GM18499 (cell line): ENCODE data around the gene UQCRC1.
"Not testable (repeated sequence)": the region's sequence is repeated elsewhere in the genome, so short reads cannot be mapped to it uniquely, and the experiment has no call there.

ENCODE experiments used
- ATAC-seq: cut with Tn5 transposase; IDR thresholded peaks from one replicate; pipeline ENCODE4 v1.9.1; 2021; ENCODE audit warnings: moderate number of reproducible peaks; ENCODE audit not compliant: insufficient read depth, unreplicated experiment

Gene UQCRC1

DNA sequence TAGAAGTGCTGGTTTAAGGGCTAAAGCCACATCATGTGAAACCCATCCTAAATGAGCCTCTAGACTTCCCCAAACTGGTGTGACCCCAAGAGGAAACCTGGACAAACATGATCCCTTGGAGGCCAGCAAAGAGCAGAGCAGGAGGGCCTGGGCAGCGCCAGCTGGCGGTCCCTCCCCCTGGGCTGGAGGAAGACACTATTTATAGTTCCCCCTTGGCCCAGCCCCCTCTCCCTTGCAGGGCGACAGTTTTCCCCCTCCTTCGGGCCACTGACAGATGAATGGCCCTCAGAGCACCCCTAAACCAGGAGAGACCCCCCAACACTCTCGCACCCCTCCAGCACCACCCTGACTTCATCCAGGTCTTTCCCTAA is 48.8 kb downstream of the UQCRC1 start:
- no peak for ATAC-seq

DNA sequence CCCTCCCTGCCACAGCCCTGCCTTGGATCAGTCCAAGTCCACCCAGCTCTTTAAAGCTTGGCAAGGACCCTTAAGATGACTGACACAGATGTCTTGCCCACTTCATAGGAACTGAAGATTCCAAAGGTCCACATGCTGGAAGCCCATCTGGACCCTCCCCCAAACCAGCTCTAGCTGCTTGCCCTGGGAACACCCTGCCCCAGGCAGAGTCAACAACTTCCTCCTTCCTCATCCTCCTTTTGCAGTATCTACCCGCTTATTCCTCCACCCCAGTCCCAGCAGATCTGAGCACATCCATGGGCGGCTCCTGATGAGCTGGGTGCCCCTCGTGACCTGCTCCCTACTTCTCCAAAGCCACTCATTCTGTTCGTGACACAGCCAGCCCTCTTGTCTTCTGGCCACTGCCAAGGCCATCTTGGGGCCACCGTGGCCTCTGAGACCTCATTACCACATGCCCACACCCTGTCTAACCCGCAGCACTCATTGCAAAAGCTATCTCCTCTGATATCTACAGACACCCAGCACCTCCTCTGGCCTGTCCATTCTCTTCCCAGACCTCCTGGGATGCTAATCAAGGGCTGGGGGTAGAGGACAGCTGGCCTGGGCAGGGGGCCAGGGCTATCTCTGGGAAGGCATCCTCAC is 50.8 kb downstream of the UQCRC1 start:
- no peak for ATAC-seq

DNA sequence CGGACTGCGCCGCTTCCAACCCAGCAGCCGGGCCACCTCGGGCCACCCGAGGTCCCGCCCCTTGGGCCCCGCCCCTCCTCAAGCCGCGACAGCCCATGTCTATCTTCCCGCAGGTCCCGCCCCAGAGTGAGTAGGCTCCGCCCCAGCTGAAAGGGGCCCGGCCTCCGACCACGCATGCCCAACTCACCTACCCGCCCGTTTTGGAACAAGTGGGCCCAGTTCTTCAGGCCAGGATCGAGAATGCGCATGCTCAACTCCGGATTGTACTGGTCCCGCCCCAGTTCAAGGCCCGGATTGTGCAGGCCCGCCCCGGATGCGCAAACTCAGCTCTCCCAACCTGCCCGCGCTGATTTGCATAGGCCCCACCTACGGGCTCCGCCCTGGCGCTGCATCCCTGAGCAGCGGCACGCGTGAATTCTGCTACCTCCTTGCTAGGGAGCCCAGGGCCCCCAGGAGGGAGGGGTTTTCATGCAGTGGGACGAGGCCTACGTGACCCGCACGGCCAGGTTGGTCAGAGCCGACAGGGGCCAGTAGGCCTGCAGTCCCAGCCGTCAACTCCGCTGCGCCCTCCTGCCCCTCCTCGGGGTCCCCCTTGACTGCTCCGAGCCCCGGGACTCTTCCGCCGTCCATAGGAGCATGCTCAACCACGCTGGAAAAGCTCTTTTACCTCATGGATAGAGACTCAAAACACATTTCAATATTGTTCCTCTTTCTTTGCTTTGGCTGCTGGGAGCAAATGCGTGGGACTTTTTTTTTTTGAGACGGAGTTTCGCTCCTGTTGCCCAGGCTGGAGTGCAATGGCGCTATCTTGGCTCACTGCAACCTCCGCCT is 52.4 kb downstream of the UQCRC1 start, which contains the start of gene PFKFB4:
Gene PFKFB4 (minus strand): TSS at position 8 of the 831 bp plus-strand sequence. CDS start 26 bp downstream, outside the sequence.
- peak; percentile 75 for ATAC-seq

DNA sequence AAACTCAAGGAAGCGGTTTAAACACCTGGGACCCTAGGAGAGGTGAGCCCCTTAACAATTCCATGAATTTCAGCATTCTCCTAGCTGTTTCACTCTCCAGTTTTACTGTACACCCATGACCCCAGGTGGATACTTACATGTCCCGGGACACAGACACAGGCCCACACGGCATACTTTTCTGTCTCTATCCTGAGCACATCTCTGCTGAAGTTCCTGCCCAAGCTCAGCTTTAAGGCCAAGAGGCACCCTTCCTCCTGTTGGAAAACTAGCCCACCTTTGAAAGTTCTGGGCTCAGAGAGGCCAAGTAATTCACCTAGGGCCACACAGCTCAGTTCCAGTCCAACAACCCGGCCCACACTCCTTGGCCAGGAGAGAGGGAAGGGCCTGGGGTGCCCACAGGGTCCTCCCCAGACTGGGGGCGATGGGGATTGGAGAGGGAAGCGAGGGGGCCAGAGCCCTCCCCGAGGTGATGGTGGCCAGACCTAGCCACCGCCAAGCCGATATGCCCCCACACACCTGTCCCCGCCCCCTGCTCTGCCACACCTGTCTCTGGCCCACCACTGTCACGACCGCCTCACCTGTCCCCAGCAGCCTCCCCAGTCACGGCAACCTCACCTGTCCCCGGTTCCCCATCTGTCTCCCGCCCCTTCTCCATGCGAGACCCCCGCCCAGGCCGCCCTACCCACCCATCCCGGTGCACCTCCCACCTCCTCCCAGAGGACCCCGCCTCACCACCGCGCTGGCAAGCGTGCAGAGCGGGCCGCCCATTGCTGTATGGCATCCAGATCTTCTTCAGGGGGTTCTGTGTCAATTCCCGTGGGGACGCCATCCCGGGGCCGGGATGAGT is 53.3 kb downstream of the UQCRC1 start:
- no peak for ATAC-seq

DNA sequence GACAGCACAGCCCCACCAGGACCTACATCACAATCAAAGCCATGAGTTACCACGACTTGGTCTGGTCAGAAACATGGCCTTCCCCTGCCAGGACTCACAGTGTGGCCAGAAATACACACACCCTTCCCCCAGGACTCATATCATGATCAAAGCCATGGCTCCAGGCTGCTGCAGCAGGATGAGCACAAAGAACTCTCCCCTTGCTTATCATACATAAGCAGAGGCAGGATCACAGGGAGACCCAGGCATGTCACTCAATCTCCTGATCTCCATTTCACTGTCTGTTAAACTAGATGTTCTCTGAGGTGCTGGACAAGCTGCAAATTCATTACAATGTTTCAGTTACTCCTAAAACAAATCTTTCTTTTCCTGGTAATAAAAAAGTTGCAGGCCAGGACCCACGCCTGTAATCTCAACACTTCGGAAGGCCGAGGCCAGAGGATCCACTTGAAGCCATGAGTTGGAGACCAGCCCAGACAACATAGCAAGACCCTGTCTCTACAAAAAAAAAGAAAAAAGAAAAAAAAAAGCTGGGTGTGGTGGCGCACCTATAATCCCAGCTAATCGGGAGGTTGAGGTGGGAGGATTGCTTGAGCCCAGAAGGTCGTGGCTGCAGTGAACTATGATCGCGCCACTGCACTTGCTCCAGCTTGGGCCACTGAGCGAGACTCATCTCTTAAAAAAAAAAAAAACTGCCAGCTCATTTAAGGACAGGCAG is 54.1 kb downstream of the UQCRC1 start:
- no peak for ATAC-seq

DNA sequence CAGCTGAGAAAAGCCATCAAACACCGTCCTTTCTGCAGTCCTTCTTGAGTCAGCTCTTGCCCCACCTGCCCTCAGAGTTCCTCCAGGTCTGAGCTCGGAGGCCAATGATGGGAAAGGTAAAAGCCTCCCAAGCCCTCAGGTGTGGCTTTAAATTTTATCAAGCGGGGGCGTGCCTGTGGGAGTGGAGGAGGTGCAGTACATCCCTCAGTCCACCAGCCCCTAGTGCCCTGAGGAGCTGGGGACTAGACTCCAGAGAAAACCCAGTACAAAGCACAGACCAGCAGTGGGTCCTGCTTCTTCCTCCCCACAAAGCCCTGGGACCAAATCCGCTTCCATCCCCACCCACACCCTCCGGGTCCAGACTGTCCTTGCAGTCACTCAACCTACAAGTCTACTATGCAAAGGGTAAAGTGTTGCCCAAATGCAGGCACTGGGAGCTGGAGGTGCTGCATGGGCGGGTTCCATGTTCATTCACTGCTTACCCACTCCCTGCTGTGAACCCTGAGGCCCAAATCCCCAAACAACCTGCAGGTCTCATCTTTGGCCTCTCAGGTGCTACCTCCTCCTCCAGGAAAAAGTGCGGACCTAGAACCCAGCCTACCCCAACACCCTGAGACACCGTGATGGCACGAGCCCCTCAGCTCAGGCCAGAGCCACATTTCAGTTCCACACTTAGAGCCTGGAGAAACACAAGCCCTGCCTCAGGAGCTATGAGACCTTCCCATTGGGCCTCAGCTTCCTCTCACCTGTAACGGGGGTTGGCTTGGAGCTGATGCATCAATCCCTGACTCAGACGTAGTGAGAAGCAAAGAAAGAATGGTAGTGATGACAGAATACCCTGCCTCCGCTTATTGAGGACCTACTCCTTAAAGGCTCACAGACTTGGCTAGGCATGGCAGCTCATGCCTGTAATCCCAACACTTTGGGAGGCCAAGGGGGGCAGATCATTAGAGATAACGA is 55.3 kb downstream of the UQCRC1 start:
- no peak for ATAC-seq

DNA sequence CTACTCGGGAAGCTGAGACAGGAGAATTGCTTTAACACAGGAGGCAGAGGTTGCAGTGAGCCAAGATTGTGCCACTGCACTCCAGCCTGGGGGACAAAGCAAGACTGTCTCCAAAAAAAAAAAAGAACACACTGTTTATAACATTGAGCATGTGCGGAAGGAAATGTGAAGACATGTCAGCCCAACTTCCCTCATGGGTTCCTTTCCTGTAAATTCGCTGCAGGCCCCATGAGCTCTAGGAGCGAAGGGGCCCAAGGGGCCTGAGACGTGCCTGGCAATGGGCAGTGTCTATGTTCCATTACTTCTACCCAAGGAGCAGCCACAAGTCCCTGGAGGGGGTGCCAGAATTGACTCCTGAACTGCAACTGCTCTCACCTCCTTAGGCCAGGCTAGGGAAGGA is 56.1 kb downstream of the UQCRC1 start:
- ATAC-seq: no peak

DNA sequence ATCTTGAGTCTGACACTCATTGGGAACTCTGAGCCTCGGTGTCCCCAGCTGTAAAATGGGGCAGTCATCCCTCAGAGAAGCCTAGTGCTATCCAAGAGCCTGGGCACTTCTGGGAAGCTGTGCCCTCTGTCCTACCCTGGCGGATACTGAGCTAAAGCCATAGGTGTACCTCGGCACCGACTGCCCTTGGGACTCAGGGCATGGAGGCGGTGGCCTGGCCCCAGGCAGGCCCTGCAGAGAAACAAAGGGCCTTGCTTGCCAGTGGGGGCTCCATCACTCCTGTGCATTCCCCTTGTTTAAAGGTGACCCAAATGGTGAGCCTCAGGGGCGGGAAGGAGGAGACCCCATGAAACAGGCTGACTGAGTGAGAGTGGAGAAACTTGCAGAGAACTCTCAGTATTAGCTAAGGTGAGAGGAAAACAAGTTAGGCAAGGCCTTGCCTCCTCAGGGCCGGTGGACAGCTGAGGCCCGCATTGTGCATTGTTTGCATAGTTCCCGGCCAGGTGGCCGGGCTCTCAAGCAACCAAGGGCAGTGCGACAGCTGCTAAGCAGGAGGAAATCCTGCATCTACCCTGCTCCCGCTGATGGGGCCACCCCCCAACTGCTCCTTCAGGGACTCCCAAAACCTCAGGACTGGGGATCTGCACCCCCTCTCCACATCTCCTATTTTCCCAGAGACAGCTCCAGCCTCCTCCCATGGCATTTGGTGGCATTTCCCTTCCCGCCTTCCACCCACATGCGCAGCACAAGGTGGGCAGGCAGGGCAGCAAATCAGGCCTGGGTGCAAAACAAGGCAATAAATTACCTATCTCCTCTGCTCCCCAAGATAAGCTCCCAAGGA is 57.1 kb downstream of the UQCRC1 start:
- ATAC-seq: no peak

DNA sequence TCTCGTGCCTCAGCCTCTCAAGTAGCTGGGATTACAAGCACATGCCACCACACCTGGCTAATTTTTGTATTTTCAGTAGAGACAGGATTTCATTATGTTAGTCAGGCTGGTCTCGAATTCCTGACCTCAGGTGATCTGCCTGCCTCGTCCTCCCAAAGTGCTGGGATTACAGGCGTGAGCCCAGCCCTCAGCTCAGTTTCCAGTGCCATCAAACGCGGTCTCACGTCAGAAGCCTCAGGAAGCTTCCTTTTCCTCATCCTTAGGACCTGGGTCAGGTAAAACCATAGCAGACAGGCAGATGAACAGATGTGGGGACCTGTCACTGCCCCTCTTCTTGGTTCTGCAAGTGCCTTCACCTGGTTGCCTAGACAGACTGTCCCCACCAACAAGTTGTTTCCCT is 57.8 kb downstream of the UQCRC1 start:
- ATAC-seq: not testable (repeated sequence)
